A549 (cell line): Measurements from ENCODE around the gene TP73. TPM values are rescaled to one million over a fixed set of nuclear protein-coding genes. Genes with fewer than 3 reads are reported as not detected.

ENCODE experiments used
- ATAC-seq, 2 experiments: fragments of 200-7000 bp in 1 of 2; fragments of >200 bp in 1 of 2; cut with Nextera tagmentation in 1 of 2; cut with Tn5 transposase in 1 of 2; 3 replicates each; pipeline versions ENCODE4 v1.8.0 to v1.9.1; 2018 to 2020; ENCODE audit warnings: mild to moderate bottlenecking in 1 of 2, moderate library complexity in 1 of 2
- CTCF ChIA-PET: fragments of 300-600 bp; sonication (Branson Sonifier 250); formaldehyde crosslinking; extraction: SDS; loops from one replicate; lab custom pipeline; 2021; ENCODE audit warnings: antibody characterized with exemption, inconsistent platforms; lab: Yijun Ruan, JAX
- POLR2A ChIA-PET: fragments of 350-600 bp; formaldehyde crosslinking; extraction: SDS; loops from one replicate; lab custom pipeline; 2021; ENCODE audit warnings: antibody characterized with exemption, inconsistent platforms; lab: Yijun Ruan, JAX
- DNase-seq, 2 experiments: peaks; one replicate each; pipeline versions ENCODE4 v3.0.0 to v3.0.0-alpha.2; 2011 to 2016; ENCODE audit warnings: low read depth in 1 of 2, low spot score in 1 of 2
- FAIRE-seq: peaks from 2 replicates; lab custom pipeline; 2011; peaks lifted over from hg19 to GRCh38; lab: Jason Lieb, UNC
- H3K27ac ChIP-seq, 2 experiments: fragments of >200 bp; sonication (Bioruptor Twin); formaldehyde crosslinking; 3 replicates each; pipeline ENCODE4 v1.5.1; 2016 to 2017
- H3K4me1 ChIP-seq: fragments of >200 bp; sonication (Bioruptor Twin); formaldehyde crosslinking; 3 replicates; pipeline ENCODE4 v1.6.1; 2016
- H3K4me2 ChIP-seq: fragments of >200 bp; sonication (Bioruptor Twin); formaldehyde crosslinking; 3 replicates; pipeline ENCODE4 v1.6.1; 2016
- H3K4me3 ChIP-seq: fragments of >200 bp; sonication (Bioruptor Twin); formaldehyde crosslinking; 3 replicates; pipeline ENCODE4 v1.5.1; 2016
- H3K9me3 ChIP-seq: fragments of >200 bp; sonication (Bioruptor Twin); formaldehyde crosslinking; 3 replicates; pipeline ENCODE4 v1.6.1; 2016
- ATOH8 ChIP-seq: fragments of 250-450 bp; sonication (Bioruptor Pico); IDR thresholded peaks from 2 replicates; pipeline ENCODE4 v1.5.0; 2020; ENCODE audit warnings: low read depth, mild to moderate bottlenecking, moderate library complexity
- BHLHE40 ChIP-seq: IDR thresholded peaks from 2 replicates; pipeline ENCODE4 v1.6.1; 2012; ENCODE audit warnings: low read depth, low read length, inconsistent platforms
- CBX8 ChIP-seq: fragments of 200-600 bp; sonication (generic); IDR thresholded peaks from 2 replicates; pipeline ENCODE4 v1.6.1; 2016
- CEBPB ChIP-seq, 2 experiments: fragments of >200 bp in 1 of 2; sonication (Bioruptor Twin) in 1 of 2; formaldehyde crosslinking in 1 of 2; IDR thresholded peaks; 2 replicates each; pipeline ENCODE4 v1.6.1; 2012 to 2016
- CHD2 ChIP-seq: fragments of 150-350 bp; IDR thresholded peaks from 2 replicates; pipeline ENCODE4 v1.6.1; 2014; ENCODE audit warnings: low read length; ENCODE audit not compliant: partially characterized antibody
- EHF ChIP-seq: fragments of 250-450 bp; sonication (Bioruptor Pico); IDR thresholded peaks from 2 replicates; pipeline ENCODE4 v1.5.0; 2020; ENCODE audit warnings: mild to moderate bottlenecking
- ELK1 ChIP-seq: fragments of 150-350 bp; IDR thresholded peaks from 2 replicates; pipeline ENCODE4 v1.6.1; 2014; ENCODE audit warnings: low read depth, mild to moderate bottlenecking, low read length
- FOSL2 ChIP-seq, 2 experiments: fragments of 450-650 bp in 1 of 2; fragments of >200 bp in 1 of 2; sonication (Bioruptor Twin) in 1 of 2; formaldehyde crosslinking; IDR thresholded peaks; 2 replicates each; pipeline versions ENCODE4 v1.5.0 to v1.6.1; 2016 to 2020; ENCODE audit warnings: mild to moderate bottlenecking in 1 of 2, moderate library complexity in 1 of 2
- FOXS1 ChIP-seq: fragments of 250-450 bp; sonication (Bioruptor Pico); IDR thresholded peaks from 2 replicates; pipeline ENCODE4 v1.5.0; 2020; ENCODE audit warnings: mild to moderate bottlenecking, moderate library complexity
- HMGXB4 ChIP-seq: fragments of 250-450 bp; sonication (Bioruptor Pico); IDR thresholded peaks from 2 replicates; pipeline ENCODE4 v1.5.0; 2021; ENCODE audit warnings: mild to moderate bottlenecking, moderate library complexity, borderline replicate concordance
- HOXA7 ChIP-seq: fragments of 250-450 bp; sonication (Bioruptor Pico); IDR thresholded peaks from 2 replicates; pipeline ENCODE4 v1.5.0; 2020; ENCODE audit warnings: mild to moderate bottlenecking, moderate library complexity
- PHF8 ChIP-seq: fragments of 200-600 bp; sonication (generic); IDR thresholded peaks from 2 replicates; pipeline ENCODE4 v1.6.1; 2016; ENCODE audit warnings: low read depth, mild to moderate bottlenecking, antibody characterized with exemption, moderate library complexity, borderline replicate concordance
- POLR2AphosphoS2 ChIP-seq: conservative IDR thresholded peaks from 2 replicates; pipeline ENCODE4 v1.6.1; 2012; ENCODE audit warnings: low read length, improper control_type of control experiment, inconsistent platforms
- RAD21 ChIP-seq, 2 experiments: fragments of >200 bp in 1 of 2; sonication (Bioruptor Twin) in 1 of 2; formaldehyde crosslinking in 1 of 2; IDR thresholded peaks in 1 of 2; conservative IDR thresholded peaks in 1 of 2; 2 replicates in 1 of 2; 3 replicates in 1 of 2; pipeline ENCODE4 v1.6.1; 2012 to 2018; ENCODE audit warnings: inconsistent platforms in 1 of 2
- RARB ChIP-seq: fragments of 250-450 bp; sonication (Bioruptor Pico); IDR thresholded peaks from 2 replicates; pipeline ENCODE4 v1.8.0; 2021; ENCODE audit warnings: mild to moderate bottlenecking, moderate library complexity
- RNF2 ChIP-seq: fragments of 200-600 bp; sonication (generic); IDR thresholded peaks from 2 replicates; pipeline ENCODE4 v1.6.1; 2016; ENCODE audit warnings: low read depth, mild to moderate bottlenecking, antibody characterized with exemption, moderate library complexity, borderline replicate concordance
- SREBF2 ChIP-seq: fragments of 450-650 bp; IDR thresholded peaks from 2 replicates; pipeline ENCODE4 v1.6.1; 2014; ENCODE audit warnings: mild to moderate bottlenecking, moderate library complexity
- TFCP2L1 ChIP-seq: fragments of 250-450 bp; sonication (Bioruptor Pico); IDR thresholded peaks from 2 replicates; pipeline ENCODE4 v1.5.0; 2021; ENCODE audit warnings: mild to moderate bottlenecking
- USF2 ChIP-seq: fragments of 450-650 bp; IDR thresholded peaks from 2 replicates; pipeline ENCODE4 v1.6.1; 2014; ENCODE audit warnings: antibody characterized with exemption
- ZNF302 ChIP-seq: fragments of 250-450 bp; sonication (Bioruptor Pico); IDR thresholded peaks from 2 replicates; pipeline ENCODE4 v1.9.0; 2021; ENCODE audit warnings: inconsistent platforms, mild to moderate bottlenecking, moderate library complexity
- whole genome bisulfite sequencing: methylation state at CpG from one replicate; pipeline ENCODE4 v1.1.6; 2017; ENCODE audit errors: missing lambda C conversion rate; 5-methylcytosine and 5-hydroxymethylcytosine counted together
- polyA plus RNA-seq, 4 experiments: library from polyadenylated mRNA; depleted of rRNA in 3 of 4; stranded (reverse); fragments of >200 nt; fragmentation: RNase III in 1 of 4; extraction: RNeasy Plus Mini Kit Qiagen cat#74134 plus additional on column Dnase treatment in 1 of 4; gene quantifications; 2 replicates in 3 of 4; 3 replicates in 1 of 4; pipeline ENCODE4 v1.2.3, GENCODE V29; 2011 to 2017

The TP73 gene
- polyA plus RNA-seq, 2 of the 4 experiments (the other 2 are of a cell fraction): 0.01 to 0.25 TPM

- DNase-seq (no peak), ATAC-seq (no peak), FAIRE-seq (no peak)
- Histone ChIP-seq H3K4me2 (no peak overlapping the region), H3K4me1 (no peaks in the 10 kb centered on the region), H3K9me3 (peaks cover 8% of the 10 kb centered on the region; the same call in 1 of the 3 replicates), H3K27ac (no peak overlapping the region), H3K4me3 (no peak overlapping the region)
- ChIA-PET POLR2A (no interaction called here), CTCF (interaction anchor here (1.0 to 1.2 kb wide), 2 partner anchors 8 to 15 kb away, joined by 4 read pairs; no protein-coding TSS in a partner anchor)
- no peak for TF ChIP-seq PHF8
- no peak for TF ChIP-seq ELK1
- TF ChIP-seq CEBPB (IDR thresholded peaks at IDR 0.05): no peak
- no peak for TF ChIP-seq CBX8
- TF ChIP-seq RNF2: no peak
- no peak for TF ChIP-seq ZNF302 (CRISPR knock-in tag)
- WGBS: 55% methylated on average over 14 of the region's 17 CpGs
Measured at GRCh38 chr1:3761296-3762010, 109.1 kb downstream of the TP73 start.

GRCh38 chr1:3762151-3762872, 110.0 kb downstream of the TP73 start:
- DNase-seq (no peak), ATAC-seq (no peak), FAIRE-seq (no peak)
- H3K4me3 ChIP-seq: no peak overlapping the region
- ChIA-PET POLR2A (no interaction called here), CTCF (no interaction called here)
- no peak for TF ChIP-seq CBX8
- no peak for TF ChIP-seq EHF
- TF ChIP-seq BHLHE40: no peak
- 80% methylated on average over 1 of the region's 15 CpGs for WGBS
- no peak overlapping the region for H3K4me2 ChIP-seq
- peaks cover 8% of the 10 kb centered on the region; the same call in 1 of the 3 replicates for H3K9me3 ChIP-seq
- H3K4me1 ChIP-seq: no peaks in the 10 kb centered on the region
- no peak overlapping the region for H3K27ac ChIP-seq

GRCh38 chr1:3762873-3763228, 110.5 kb downstream of the TP73 start:
- POLR2A ChIA-PET: no interaction called here
- no peak overlapping the region for H3K4me2 ChIP-seq
- H3K4me1 ChIP-seq: no peaks in the 10 kb centered on the region
- TF ChIP-seq HOXA7 (CRISPR knock-in tag) (no peak), FOXS1 (no peak), USF2 (no peak), POLR2AphosphoS2 (no peak), TFCP2L1 (CRISPR knock-in tag) (no peak), CEBPB (IDR thresholded peaks at IDR 0.05) (no peak), RARB (CRISPR knock-in tag) (no peak), ATOH8 (CRISPR knock-in tag) (no peak), ZNF302 (CRISPR knock-in tag) (no peak), RAD21 (conservative IDR thresholded peaks at IDR 0.05 in 1 of 2, IDR thresholded peaks at IDR 0.05 in 1 of 2) (no peak), CHD2 (no peak), BHLHE40 (no peak), FOSL2 (IDR thresholded peaks at IDR 0.05) (no peak), FOSL2 (CRISPR knock-in tag; IDR thresholded peaks at IDR 0.05) (no peak), SREBF2 (no peak), HMGXB4 (no peak)
- peaks cover 8% of the 10 kb centered on the region; the same call in 1 of the 3 replicates for H3K9me3 ChIP-seq
- 0% methylated on average over 3 of the region's 12 CpGs for WGBS
- FAIRE-seq (no peak), ATAC-seq (no peak), DNase-seq (no peak)
- CTCF ChIA-PET: no interaction called here
- H3K27ac ChIP-seq: no peak overlapping the region
- no peak overlapping the region for H3K4me3 ChIP-seq
